CD14-positive monocyte (primary cell): Measurements from ENCODE around the gene ZNF606. TPM values are rescaled to one million over a fixed set of nuclear protein-coding genes. Genes with fewer than 3 reads are reported as not detected.

Experiments
- DNase-seq, 3 donors: peaks; one replicate each; pipeline ENCODE4 v3.0.0-alpha.2; 2011 to 2022
- H2AFZ ChIP-seq: 2 replicates; pipeline ENCODE4 v1.6.0; 2012; ENCODE audit warnings: mild to moderate bottlenecking, low read depth, low read length, inconsistent platforms; ENCODE audit not compliant: insufficient read depth, poor library complexity, severe bottlenecking
- H3K27ac ChIP-seq, 2 donors: 1 replicate in 1 of 2; 2 replicates in 1 of 2; pipeline ENCODE4 v1.5.1; 2012 to 2013; ENCODE audit warnings: low read length in 2 of 2, control low read depth in 1 of 2, inconsistent platforms in 1 of 2, low read depth in 1 of 2, mild to moderate bottlenecking in 1 of 2
- H3K27me3 ChIP-seq, 2 donors: one replicate each; pipeline versions ENCODE4 v1.6.0 to v1.6.1; 2011 to 2013; ENCODE audit warnings: low read length in 2 of 2; ENCODE audit not compliant: control insufficient read depth in 2 of 2, insufficient read depth in 2 of 2
- H3K36me3 ChIP-seq, 2 donors: replicated peaks in 1 of 2; 1 replicate in 1 of 2; 2 replicates in 1 of 2; pipeline versions ENCODE4 v1.5.1 to v1.6.1; 2012 to 2013; ENCODE audit warnings: low read length in 2 of 2, control low read depth in 1 of 2, inconsistent platforms in 1 of 2, mild to moderate bottlenecking in 1 of 2; ENCODE audit not compliant: insufficient read depth in 2 of 2, control insufficient read depth in 1 of 2
- H3K4me1 ChIP-seq, 2 donors: 1 replicate in 1 of 2; 2 replicates in 1 of 2; pipeline versions ENCODE4 v1.5.1 to v1.6.1; 2012 to 2013; ENCODE audit warnings: low read length in 2 of 2, control low read depth in 1 of 2, inconsistent platforms in 1 of 2, mild to moderate bottlenecking in 1 of 2, moderate library complexity in 1 of 2; ENCODE audit not compliant: insufficient read depth in 2 of 2, control insufficient read depth in 1 of 2
- H3K4me2 ChIP-seq: replicated peaks from 2 replicates; pipeline ENCODE3; 2012; ENCODE audit warnings: low read length, moderate library complexity, mild to moderate bottlenecking; ENCODE audit not compliant: poor library complexity, severe bottlenecking; ENCODE audit errors: extremely low read depth
- H3K4me3 ChIP-seq, 3 experiments: fragments of 200-600 bp in 1 of 3; sonication (generic) in 1 of 3; replicated peaks in 1 of 3; 1 replicate in 2 of 3; 2 replicates in 1 of 3; pipeline ENCODE4 v1.5.1; 2011 to 2013; ENCODE audit warnings: low read length in 3 of 3, mild to moderate bottlenecking in 3 of 3, control low read depth in 2 of 3, low read depth in 2 of 3, inconsistent platforms in 1 of 3, moderate library complexity in 1 of 3
- H3K79me2 ChIP-seq: 2 replicates; pipeline ENCODE4 v1.6.0; 2012; ENCODE audit warnings: mild to moderate bottlenecking, control low read depth, inconsistent platforms, low read length, moderate library complexity; ENCODE audit not compliant: insufficient read depth
- H3K9ac ChIP-seq: 2 replicates; pipeline ENCODE4 v1.6.0; 2017; ENCODE audit warnings: low read length, mild to moderate bottlenecking; ENCODE audit not compliant: insufficient read depth, poor library complexity, severe bottlenecking
- H3K9me3 ChIP-seq, 2 donors: replicated peaks in 1 of 2; 1 replicate in 1 of 2; 2 replicates in 1 of 2; pipeline versions ENCODE4 v1.5.1 to v1.6.1; 2012 to 2013; ENCODE audit warnings: low read length in 2 of 2, control low read depth in 1 of 2; ENCODE audit not compliant: control insufficient read depth in 1 of 2, insufficient read depth in 1 of 2
- H4K20me1 ChIP-seq: 2 replicates; pipeline ENCODE4 v1.6.0; 2012; ENCODE audit warnings: mild to moderate bottlenecking, low read length, control low read depth, moderate library complexity; ENCODE audit not compliant: insufficient read depth
- H3K27ac Mint-ChIP-seq, 7 donors: one replicate each; pipeline ENCODE4 v1.8.0; 2020; ENCODE audit warnings: mild to moderate bottlenecking in 7 of 7, mixed read lengths in 7 of 7, moderate library complexity in 6 of 7, inconsistent platforms in 2 of 7
- H3K27me3 Mint-ChIP-seq, 3 donors: one replicate each; pipeline ENCODE4 v1.8.0; 2021 to 2022; ENCODE audit warnings: low read depth in 3 of 3, mild to moderate bottlenecking in 3 of 3, mixed read lengths in 3 of 3, moderate library complexity in 3 of 3, inconsistent platforms in 1 of 3
- H3K36me3 Mint-ChIP-seq, 2 donors: one replicate each; pipeline ENCODE4 v1.8.0; 2020; ENCODE audit warnings: mixed read lengths in 2 of 2, inconsistent platforms in 1 of 2, mild to moderate bottlenecking in 1 of 2
- H3K4me1 Mint-ChIP-seq: one replicate; pipeline ENCODE4 v1.8.0; 2020; ENCODE audit warnings: mild to moderate bottlenecking, mixed read lengths
- H3K4me3 Mint-ChIP-seq, 2 donors: one replicate each; pipeline ENCODE4 v1.8.0; 2020; ENCODE audit warnings: mild to moderate bottlenecking in 2 of 2, mixed read lengths in 2 of 2, moderate library complexity in 1 of 2
- H3K9me3 Mint-ChIP-seq, 7 donors: one replicate each; pipeline ENCODE4 v1.8.0; 2020 to 2022; ENCODE audit warnings: mixed read lengths in 7 of 7, mild to moderate bottlenecking in 6 of 7, moderate library complexity in 6 of 7, inconsistent platforms in 2 of 7
- WGBS: methylation state at CpG from one replicate; pipeline ENCODE4 v1.1.5; 2013; ENCODE audit warnings: missing lambda C conversion rate; ENCODE audit not compliant: insufficient coverage; 5-methylcytosine and 5-hydroxymethylcytosine counted together
- intact Hi-C, 2 donors: fragments of 100-400 bp; cut with micrococcal nuclease; formaldehyde crosslinking; loops; one replicate each; pipeline versions ENCODE4 v1.15.0 to v1.15.1; 2023
- polyA plus RNA-seq, 3 donors: library from polyadenylated mRNA; depleted of rRNA in 1 of 3; unstranded in 2 of 3; stranded (reverse) in 1 of 3; fragments of 300-500 nt in 2 of 3; fragments of >200 nt in 1 of 3; fragmentation: Illumina TruSeq in 2 of 3; gene quantifications; 1 replicate in 2 of 3; 2 replicates in 1 of 3; pipeline ENCODE4 v1.2.3, GENCODE V29; 2012 to 2021
- TF ChIP-seq, protein P1 (sequence below): fragments of 200-600 bp; IDR thresholded peaks from one replicate; pipeline ENCODE4 v1.8.0; 2022; ENCODE audit warnings: antibody characterized with exemption, mild to moderate bottlenecking

ZNF606 gene
- polyA plus RNA-seq, 3 donors = 0.87 to 1.7 (median 1.2) TPM

DNA sequence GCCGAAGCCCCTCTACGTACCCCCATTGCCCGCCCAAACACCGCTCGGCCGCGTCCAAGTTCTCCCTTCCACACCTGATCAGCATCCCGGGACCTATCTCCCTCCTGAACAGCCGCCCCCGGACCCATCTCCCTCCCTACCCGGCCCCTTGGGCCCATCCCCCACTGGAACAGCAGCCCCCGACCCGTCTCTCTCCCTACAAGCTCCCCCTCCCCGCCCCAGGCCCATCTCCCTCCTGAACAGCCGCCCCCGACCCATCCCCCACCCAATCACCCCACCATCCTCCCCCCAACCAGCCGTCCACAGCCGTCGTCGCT, 31.8 kb upstream of the ZNF606 start:
- Histone ChIP-seq H3K4me2 (peak overlapping the region; percentile 54), H3K4me3 (no peak overlapping the region), H3K27ac (no peak overlapping the region), H3K79me2 (no peaks in the 10 kb centered on the region), H3K9me3 (peaks cover 83 to 89% of the 10 kb centered on the region in 2 donors), H3K36me3 (no peaks in the 10 kb centered on the region), H4K20me1 (no peaks in the 10 kb centered on the region), H3K27me3 (peaks cover 0 to 15% of the 10 kb centered on the region in 2 donors), H3K4me1 (no peaks in the 10 kb centered on the region), H3K9ac (no peak overlapping the region), H2AFZ (no peak overlapping the region)
- peaks cover 18 to 39% (median 32%) of the 10 kb centered on the region in 3 donors for H3K27me3 Mint-ChIP-seq
- 4% methylated on average over 15 of the region's 20 CpGs for WGBS
- H3K27ac Mint-ChIP-seq = peak overlapping the region in 1 of 7 donors; percentile 3
- TF ChIP-seq, protein P1, sequence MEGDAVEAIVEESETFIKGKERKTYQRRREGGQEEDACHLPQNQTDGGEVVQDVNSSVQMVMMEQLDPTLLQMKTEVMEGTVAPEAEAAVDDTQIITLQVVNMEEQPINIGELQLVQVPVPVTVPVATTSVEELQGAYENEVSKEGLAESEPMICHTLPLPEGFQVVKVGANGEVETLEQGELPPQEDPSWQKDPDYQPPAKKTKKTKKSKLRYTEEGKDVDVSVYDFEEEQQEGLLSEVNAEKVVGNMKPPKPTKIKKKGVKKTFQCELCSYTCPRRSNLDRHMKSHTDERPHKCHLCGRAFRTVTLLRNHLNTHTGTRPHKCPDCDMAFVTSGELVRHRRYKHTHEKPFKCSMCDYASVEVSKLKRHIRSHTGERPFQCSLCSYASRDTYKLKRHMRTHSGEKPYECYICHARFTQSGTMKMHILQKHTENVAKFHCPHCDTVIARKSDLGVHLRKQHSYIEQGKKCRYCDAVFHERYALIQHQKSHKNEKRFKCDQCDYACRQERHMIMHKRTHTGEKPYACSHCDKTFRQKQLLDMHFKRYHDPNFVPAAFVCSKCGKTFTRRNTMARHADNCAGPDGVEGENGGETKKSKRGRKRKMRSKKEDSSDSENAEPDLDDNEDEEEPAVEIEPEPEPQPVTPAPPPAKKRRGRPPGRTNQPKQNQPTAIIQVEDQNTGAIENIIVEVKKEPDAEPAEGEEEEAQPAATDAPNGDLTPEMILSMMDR = no peak
- peaks cover 2% of the 10 kb centered on the region for H3K4me1 Mint-ChIP-seq
- peaks cover 38 to 91% (median 82%) of the 10 kb centered on the region in 7 donors for H3K9me3 Mint-ChIP-seq
- DNase-seq = no peak
- no peak overlapping the region for H3K4me3 Mint-ChIP-seq
- peaks cover 0 to 2% of the 10 kb centered on the region in 2 donors for H3K36me3 Mint-ChIP-seq
- intact Hi-C loops = no loop called here

GRCh38 chr19:58033741-58034476, 31.3 kb upstream of the ZNF606 start, which contains the start of gene ZSCAN1:
Gene ZSCAN1, plus strand, starts transcription at chr19:58034025. Its CDS starts 3,812 bp downstream, at chr19:58037837.
- Histone ChIP-seq H3K27me3 (peaks cover 0 to 15% of the 10 kb centered on the region in 2 donors), H3K9ac (no peak within 1 kb of the TSS)
- H3K9me3 Mint-ChIP-seq = peaks cover 40 to 91% (median 82%) of the 10 kb centered on the region in 7 donors

More at GRCh38 chr19:58033741-58034476, 31.3 kb upstream of the ZNF606 start, which contains the start of gene ZSCAN1:
- peak within 1 kb of the TSS in 1 of 7 donors; percentile 3 for H3K27ac Mint-ChIP-seq
- Histone ChIP-seq H3K9me3 (peaks cover 83 to 89% of the 10 kb centered on the region in 2 donors), H3K36me3 (no peaks in the 10 kb centered on the region), H3K27ac (no peak within 1 kb of the TSS), H3K4me1 (no peaks in the 10 kb centered on the region), H3K4me2 (peak within 1 kb of the TSS; percentile 54), H3K4me3 (peak within 1 kb of the TSS in 1 of 3 experiments; percentile 48), H2AFZ (no peak within 1 kb of the TSS), H3K79me2 (no peaks in the 10 kb centered on the region), H4K20me1 (no peaks in the 10 kb centered on the region)
- TF ChIP-seq, protein P1 = no peak
- peaks cover 18 to 40% (median 32%) of the 10 kb centered on the region in 3 donors for H3K27me3 Mint-ChIP-seq
- peaks cover 2% of the 10 kb centered on the region for H3K4me1 Mint-ChIP-seq
- DNase-seq = peak; percentile 0 to 27 (median 25)
- peaks cover 0 to 2% of the 10 kb centered on the region in 2 donors for H3K36me3 Mint-ChIP-seq
- H3K4me3 Mint-ChIP-seq = peak within 1 kb of the TSS in 1 of 2 donors; percentile 73
- intact Hi-C loops = no loop called here
- 1% methylated on average over 90 of the region's 101 CpGs for WGBS
